ENCODE data around the gene CABLES1.
"Not testable (repeated sequence)": the region's sequence is repeated elsewhere in the genome, so short reads cannot be mapped to it uniquely, and the experiment has no call there.

Gene CABLES1

GRCh38 chr18:23143016-23143814, 7.9 kb downstream of the CABLES1 start:
- no peak for DNase-seq

- DNase-seq: no peak
Observed at GRCh38 chr18:23143815-23144261, 8.6 kb downstream of the CABLES1 start.

DNA sequence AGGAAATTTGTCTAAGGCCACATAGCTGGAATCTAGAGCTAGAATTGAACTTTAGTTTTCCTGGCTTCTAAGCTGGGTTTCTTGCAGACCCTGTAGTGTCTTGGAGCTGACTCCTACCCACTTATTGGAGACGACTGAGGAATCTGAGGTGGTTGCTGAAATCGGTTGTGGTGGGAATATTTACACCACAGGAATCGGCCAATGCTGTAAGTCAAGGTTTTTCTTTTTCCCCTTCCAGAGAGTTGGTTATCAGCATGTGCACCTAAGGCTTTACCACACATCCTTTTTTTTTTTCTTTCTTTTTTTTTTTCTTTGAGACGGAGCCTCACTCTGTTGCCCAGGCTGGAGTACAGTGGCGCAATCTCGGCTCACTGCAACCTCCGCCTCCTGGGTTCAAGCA, 9.4 kb downstream of the CABLES1 start:
- no peak for DNase-seq

DNA sequence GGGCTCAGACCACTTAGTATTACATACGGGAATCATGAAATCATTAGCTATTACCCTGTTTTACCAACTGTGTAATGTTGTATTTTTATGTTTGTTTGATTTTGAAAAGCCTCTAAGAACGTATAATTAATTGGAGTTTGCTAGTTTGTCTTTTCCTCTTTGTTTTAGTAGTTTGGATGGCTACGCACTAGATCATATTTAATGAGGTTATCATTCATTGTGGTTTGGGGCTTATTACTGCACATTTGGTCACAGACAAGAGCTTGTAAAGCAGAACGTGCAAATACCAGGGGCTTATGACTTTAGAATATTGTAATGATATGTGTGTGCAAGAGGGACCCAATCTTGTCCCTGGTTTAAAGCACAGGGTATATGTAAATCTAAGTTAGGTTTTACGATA, 10.3 kb downstream of the CABLES1 start:
- DNase-seq: no peak

GRCh38 chr18:23146861-23147469, 11.7 kb downstream of the CABLES1 start:
- DNase-seq: no peak

- no peak for DNase-seq
Observed at GRCh38 chr18:23148382-23148781, 13.1 kb downstream of the CABLES1 start.

DNA sequence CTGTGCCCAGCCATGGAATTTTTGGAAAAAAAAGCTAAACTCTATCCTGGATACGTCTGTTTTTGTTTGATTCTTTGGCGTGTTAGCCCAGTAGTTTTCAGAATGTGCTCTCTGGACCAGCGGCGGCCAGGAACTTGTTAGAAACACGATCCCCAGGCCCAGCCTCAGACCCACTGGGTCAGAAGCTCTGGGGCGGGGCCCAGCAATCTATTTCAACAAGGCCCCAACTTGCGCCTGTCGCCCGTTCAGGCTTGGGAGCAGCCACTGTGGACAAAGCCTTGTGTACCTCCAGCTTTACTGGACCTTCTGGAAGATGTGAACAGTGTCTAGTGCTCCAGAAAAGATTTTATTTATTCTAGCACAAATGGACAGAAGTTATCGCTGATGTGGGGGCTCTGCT, 14.3 kb downstream of the CABLES1 start:
- DNase-seq: no peak

DNA sequence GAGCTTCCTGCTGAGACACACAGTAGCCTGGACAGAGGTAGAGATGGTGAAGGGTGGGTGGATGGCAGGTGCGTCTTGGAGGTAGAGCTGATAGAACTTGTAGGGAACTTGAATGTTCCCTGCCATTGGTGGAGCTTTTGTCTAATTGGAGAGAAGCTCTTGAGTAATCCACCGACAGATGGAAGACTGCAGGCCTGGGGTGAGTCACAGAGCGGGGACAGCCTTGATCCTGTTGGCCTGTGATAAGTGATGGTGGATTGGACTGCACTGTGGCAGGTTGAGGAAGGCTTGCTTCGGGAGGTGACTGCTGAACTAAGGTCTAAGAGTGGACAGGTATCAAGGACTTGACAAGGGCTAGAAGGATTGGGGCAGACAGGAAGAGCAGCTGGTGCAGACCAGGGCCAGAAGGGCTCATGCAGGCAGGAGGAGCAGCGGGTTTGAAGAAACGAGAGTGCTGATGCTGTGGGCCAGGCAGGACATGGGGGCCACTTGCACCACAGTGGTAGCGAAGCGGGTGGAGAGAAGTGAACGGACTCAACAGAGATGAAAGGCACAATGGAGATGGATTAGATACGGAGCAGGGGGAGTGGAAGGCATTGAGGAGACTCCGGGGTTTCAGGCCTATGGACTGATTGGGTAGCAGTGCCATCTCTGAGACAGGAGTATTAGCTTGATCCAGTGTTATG, 16.3 kb downstream of the CABLES1 start:
- DNase-seq: no peak

DNA sequence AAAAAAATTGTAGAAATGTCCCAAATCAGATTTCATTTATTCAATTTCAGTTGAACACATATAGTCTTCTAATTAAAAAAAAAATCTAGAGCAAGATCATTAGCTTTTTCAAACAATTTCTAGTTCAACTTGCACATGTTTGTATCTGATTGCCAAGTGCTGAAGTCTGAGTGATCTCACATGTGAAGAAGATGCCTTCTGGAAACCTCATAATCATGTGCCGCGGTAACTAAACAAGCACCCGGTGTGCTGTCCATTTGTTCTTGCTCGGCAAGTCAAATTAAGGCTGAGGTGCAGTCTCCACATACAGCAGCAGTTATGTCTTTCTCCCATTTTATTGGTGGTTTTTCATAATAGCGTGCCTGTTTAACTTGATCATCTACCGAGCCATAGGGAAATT, 18.7 kb downstream of the CABLES1 start:
- DNase-seq: no peak

- no peak for DNase-seq
Observed at GRCh38 chr18:23154823-23155500, 19.7 kb downstream of the CABLES1 start.

- no peak for DNase-seq
Observed at GRCh38 chr18:23155537-23155936, 20.3 kb downstream of the CABLES1 start.

DNA sequence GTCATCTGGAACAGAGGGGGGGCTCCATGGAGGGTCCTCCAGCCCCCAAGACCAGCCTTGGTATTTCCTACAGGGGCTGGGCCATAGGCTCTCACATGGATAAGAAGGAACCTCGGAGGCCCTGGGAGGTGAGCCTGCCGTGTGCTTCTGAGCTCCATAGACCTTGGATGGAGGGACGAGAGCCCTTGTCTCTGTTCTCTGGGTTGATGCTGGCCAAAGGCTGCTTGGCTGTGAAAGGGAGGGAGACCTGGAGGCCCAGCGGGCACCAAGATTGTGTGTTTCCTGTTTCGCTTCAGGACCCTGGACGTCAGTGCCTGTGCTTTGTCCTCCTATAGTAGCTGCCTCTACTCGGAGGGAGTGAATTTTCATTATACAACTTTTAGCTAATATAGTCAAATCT, 20.8 kb downstream of the CABLES1 start:
- no peak for DNase-seq

DNA sequence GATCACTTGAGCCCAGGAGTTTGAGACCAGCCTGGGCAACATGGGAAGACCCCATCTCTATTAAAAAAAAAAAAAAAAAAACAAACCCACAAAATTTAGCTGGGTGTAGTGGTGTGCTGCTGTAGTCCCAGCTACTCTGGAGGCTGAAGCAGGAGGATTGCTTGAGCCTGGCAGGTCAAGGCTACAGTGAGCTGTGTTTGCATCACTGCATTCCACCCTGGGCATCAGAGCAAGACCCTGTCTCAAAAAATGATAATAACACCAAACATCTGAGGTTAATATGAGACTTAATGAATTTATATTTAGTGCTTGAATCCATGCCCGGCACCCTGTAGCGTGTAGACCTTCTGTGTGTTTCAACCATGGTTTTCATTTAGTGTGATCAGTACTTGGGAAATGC, 22.8 kb downstream of the CABLES1 start:
- no peak for DNase-seq

DNA sequence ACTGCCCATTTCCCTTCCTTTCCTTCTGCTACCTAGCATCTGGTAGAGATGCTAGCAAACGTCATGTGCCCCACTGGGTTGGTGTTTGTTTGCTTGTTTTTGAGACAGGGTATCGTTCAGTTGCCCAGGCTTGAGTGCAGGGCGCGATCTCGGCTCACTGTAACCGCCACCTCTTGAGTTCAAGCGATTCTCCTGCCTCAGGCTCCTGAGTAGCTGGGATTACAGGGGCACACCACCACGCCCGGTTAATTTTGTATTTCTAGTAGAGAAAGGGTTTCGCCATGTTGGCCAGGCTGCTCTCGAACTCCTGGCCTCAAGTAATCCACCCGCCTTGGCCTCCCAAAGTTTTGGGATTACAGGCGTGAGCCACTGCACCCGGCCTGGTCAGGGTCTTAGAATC, 23.6 kb downstream of the CABLES1 start:
- DNase-seq: not testable (repeated sequence)

DNA sequence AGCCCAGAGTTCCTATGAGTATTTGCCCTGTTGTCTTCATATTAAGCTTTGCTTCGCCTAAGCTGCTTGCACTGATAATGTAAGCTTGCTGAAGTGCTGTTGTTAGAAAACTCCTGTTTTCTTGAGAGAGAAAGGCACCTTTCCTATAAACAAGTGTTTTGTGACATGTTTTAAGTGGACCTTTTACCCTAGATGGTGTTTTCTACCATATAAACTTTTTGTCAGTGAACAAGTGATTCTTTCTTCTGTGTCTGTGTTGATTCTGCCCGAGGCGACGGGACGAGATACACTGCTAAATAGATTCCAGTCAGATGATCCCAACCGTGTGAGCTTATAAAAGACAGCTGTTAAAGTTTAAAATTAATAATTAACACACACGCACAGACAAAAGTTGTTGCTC, 24.1 kb downstream of the CABLES1 start:
- DNase-seq: no peak

GRCh38 chr18:23162473-23162872, 27.2 kb downstream of the CABLES1 start:
- DNase-seq: no peak

DNA sequence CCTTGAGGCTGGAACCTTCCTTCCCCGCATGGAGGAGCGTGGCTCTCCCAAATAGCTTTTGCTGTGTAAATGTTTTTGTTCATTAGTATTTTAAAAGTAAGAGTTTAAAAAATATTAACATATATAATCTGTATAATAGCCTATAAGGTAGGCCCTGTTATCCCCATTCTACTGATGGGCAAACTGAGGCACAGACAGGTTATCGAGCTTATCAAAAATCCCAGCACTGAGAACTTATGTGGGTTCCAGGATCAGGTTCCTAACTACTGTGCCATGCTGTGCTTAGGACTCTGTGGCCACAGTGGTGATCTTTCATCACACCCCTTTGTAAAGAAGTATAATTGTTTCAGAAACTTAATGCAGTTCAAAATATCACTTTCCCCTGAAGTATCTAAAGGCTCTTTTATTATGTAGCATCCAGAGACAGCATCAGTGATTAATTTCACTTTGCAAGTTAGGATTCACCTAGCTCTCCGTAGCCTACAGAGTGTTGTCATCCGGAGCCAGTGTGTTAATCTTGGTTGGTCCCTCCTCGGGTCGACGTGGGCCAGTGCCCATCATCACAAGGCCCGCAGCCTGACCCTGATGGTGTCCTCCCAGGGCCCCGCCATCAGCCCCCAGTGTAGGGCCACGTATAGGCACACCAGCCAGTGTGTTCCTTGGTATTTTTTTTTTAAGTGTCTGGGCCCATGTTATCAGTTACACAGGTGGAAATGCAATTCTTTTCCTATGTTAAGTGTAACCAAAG, 28.7 kb downstream of the CABLES1 start:
- no peak for DNase-seq

DNA sequence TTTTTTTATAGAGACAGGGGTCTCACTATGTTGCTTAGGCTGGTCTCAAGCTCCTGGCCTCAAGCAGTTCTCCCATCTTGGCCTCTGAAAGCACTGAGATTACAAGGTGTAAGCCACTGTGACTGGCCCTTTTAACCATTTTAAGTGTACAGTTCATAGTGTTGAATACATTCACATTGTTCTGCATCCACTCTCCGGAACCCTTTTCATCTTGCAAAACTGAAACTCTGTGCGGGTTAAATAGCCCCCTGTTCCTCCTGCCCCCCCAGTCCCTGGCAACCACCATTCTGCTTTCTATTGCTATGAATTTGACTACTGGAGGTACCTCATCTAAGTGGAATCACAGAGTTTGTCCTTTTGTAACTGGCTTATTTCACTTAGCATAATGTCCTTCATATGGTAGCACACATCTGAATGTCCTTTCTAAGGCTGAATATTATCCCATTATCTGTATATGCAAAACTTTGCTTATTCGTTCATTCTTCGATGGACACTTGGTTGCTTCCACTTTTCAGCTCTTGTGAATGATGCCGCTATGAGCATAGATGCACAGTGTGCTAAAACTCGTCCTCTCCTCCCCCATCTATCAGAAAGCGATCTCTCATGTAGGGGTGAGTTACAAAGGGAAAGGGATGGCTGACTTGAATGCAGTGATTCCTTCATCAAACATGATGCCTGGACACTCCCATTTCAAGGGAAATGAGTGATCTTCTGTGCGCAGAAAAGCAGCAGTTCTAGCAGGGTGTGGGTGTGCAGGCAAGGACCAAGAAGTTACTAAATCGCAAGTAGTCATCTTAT, 30.2 kb downstream of the CABLES1 start:
- no peak for DNase-seq

DNA sequence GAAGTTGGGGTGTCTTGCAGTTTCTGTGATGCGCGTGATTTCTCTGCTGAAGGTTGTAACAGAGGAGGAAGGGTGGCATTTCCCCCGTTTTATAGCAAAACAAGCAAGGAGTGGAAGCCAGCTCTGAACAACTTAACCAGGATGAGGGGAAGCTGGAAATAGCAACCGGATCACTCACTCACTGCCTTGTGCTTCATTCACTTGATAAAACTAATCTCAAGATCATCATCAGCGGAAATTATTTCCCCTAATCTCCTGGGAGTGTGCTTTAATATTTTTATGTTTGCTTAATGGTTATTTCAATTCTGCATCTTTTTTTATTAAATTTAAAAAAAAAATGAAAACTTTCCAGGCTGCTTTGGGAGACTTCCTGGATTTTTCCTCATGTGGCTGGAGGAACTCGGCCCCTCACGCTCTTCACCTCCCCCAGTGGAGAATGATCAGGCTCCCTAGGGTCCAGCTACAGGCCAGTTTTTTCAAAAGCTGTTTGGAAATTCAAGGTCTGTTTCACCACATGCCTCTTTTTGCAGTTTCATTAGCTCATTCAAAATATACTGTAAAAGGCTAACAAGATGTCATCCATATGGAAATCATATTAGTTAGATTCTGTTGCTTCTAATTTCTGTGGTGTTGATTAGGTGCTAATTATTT, 31.7 kb downstream of the CABLES1 start:
- no peak for DNase-seq

- no peak for DNase-seq
Observed at GRCh38 chr18:23169673-23170044, 34.4 kb downstream of the CABLES1 start.

GRCh38 chr18:23170137-23170536, 34.9 kb downstream of the CABLES1 start:
- no peak for DNase-seq

All from activated CD4-positive, alpha-beta T cell treated with anti-CD3 and anti-CD28 coated beads, Interleukin-2, amount 50 U/mL, for 48 hours (primary cell).